Measurements from ENCODE around the gene MEA1.

- TF ChIP-seq, protein P1, sequence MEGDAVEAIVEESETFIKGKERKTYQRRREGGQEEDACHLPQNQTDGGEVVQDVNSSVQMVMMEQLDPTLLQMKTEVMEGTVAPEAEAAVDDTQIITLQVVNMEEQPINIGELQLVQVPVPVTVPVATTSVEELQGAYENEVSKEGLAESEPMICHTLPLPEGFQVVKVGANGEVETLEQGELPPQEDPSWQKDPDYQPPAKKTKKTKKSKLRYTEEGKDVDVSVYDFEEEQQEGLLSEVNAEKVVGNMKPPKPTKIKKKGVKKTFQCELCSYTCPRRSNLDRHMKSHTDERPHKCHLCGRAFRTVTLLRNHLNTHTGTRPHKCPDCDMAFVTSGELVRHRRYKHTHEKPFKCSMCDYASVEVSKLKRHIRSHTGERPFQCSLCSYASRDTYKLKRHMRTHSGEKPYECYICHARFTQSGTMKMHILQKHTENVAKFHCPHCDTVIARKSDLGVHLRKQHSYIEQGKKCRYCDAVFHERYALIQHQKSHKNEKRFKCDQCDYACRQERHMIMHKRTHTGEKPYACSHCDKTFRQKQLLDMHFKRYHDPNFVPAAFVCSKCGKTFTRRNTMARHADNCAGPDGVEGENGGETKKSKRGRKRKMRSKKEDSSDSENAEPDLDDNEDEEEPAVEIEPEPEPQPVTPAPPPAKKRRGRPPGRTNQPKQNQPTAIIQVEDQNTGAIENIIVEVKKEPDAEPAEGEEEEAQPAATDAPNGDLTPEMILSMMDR (IDR thresholded peaks at IDR 0.05): no peak
- TF ChIP-seq POLR2A (IDR thresholded peaks at IDR 0.05): no peak
These were observed 15.4 kb upstream of the MEA1 start for GRCh38 chr6:43029120-43029519.

All from thyroid gland (tissue), 4 donors.